LNCaP clone FGC (cell line): ENCODE data around the gene MRGPRX4.
"Not testable (repeated sequence)": the region's sequence is repeated elsewhere in the genome, so short reads cannot be mapped to it uniquely, and the experiment has no call there.

Experiments
- DNase-seq: peaks from one replicate; pipeline ENCODE4 v3.0.0-alpha.2; 2011; ENCODE audit warnings: low read depth
- H3K4me3 ChIP-seq: 2 replicates; pipeline ENCODE4 v1.5.1; 2011; ENCODE audit warnings: mild to moderate bottlenecking, low read depth, low read length, control low read depth
- CTCF ChIP-seq: IDR thresholded peaks from 2 replicates; pipeline ENCODE4 v1.5.1; 2012; ENCODE audit warnings: mild to moderate bottlenecking; ENCODE audit not compliant: control insufficient read depth, insufficient read depth; ENCODE audit errors: extremely low read depth

Gene MRGPRX4

GRCh38 chr11:18145025-18145424, 27.6 kb upstream of the MRGPRX4 start:
- TF ChIP-seq CTCF, result peak; percentile 39
- DNase-seq, result no peak

GRCh38 chr11:18145837-18146236, 26.8 kb upstream of the MRGPRX4 start:
- no peak overlapping the region for H3K4me3 ChIP-seq
- no peak for DNase-seq
- TF ChIP-seq CTCF, result no peak

More at GRCh38 chr11:18145025-18145424, 27.6 kb upstream of the MRGPRX4 start:
- no peak overlapping the region for H3K4me3 ChIP-seq

GRCh38 chr11:18151581-18151980, 21.1 kb upstream of the MRGPRX4 start:
- no peak for DNase-seq
- TF ChIP-seq CTCF, result no peak
- no peak overlapping the region for H3K4me3 ChIP-seq

GRCh38 chr11:18168372-18168771, 4.3 kb upstream of the MRGPRX4 start:
- no peak for DNase-seq
- H3K4me3 ChIP-seq, result no peak overlapping the region
- TF ChIP-seq CTCF, result no peak

DNA sequence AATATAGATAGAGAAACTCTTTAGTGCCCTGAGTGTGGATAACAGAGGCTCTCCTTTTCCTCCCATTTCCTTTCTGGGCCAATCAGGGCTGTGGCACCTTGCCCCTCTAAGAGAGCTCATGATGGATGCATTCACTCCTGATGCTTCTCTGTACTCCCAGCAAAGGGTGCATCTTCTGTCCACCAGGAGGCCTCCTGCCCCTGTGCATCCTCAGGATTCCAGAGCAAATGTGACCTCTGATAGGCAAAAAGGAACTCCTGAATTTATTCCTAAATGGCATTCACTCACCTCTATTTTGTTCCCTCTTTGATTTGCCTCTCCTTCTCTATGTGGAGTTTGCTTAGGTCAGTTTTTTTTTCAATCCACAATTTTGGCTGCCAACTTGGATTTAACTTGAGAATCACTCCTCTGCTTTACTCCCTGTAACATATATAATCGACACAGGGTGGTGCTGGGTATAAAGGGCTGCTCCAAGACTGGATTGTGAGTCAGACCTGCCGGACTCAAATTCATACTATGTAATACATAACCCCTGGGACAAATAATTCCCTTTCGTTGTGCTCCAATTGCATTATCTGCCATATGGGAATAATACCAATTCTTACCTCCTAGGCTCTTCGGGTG, 1.1 kb upstream of the MRGPRX4 start:
- H3K4me3 ChIP-seq, result no peak overlapping the region
- DNase-seq, result no peak
- TF ChIP-seq CTCF, result peak; percentile 82

GRCh38 chr11:18173225-18173866, 709 bp downstream of the MRGPRX4 start:
- no peak for DNase-seq
- no peak for TF ChIP-seq CTCF
- no peak overlapping the region for H3K4me3 ChIP-seq

DNA sequence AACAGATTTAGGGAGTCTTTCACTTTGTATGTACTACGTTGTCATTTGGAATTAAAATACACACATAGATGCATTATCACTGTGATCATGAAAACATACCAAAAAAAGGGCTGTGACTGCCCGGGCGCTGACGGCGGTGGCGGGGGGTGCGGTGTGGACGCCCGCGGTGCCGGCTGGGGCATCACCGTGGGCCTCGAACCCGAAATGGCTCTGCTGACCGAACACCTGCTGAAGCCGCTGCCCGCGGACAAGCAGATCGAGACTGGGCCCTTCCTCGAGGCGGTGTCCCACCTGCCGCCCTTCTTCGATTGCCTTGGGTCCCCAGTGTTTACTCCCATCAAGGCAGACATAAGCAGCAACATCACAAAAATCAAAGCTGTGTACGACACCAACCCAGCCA, 16.2 kb downstream of the MRGPRX4 start:
- DNase-seq, result no peak
- no peak for TF ChIP-seq CTCF
- H3K4me3 ChIP-seq, result no peak overlapping the region

DNA sequence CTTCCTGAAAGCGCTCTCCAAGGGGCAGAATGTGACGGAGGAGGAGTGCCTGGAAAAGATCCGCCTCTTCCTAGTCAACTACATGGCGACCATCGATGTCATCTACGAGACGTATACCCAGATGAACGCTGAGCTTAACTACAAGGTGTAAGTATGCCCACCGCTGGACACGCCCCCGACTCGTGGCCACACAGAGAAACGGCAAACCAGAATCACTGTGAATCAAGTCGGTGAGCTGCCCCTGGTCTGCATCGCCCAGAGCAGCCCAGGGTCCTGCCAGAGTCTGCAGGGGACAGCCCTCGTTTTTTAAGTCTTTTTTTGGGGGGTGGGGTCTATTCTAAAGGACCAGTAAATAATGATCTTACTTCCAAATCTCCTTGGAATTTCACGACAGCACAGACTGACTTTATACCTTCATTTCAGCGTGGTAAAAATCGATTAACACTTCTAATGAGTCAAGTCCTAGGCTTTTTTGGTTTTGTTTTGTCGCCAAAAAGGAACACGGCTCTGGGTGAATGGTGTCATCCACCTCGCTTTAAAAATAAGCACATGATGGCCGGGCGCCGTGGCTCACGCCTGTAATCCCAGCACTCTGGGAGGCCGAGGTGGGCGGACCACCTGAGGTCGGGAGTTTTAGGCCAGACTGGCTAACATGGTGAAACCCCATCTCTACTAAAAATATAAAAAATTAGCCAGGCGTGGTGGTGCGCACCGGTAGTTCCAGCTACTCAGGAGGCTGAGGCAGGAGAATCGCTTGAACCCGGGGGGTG, 17.0 kb downstream of the MRGPRX4 start:
- not testable (repeated sequence) for DNase-seq, H3K4me3 ChIP-seq
